Measurements from ENCODE around the gene EXOSC2.

The EXOSC2 gene

GRCh38 chr9:130696139-130696650, 2.6 kb downstream of the EXOSC2 start:
- Mint-ChIP-seq H3K36me3 (ENCODE audit: low read depth) (peaks cover 63% of the 10 kb centered on the region), H3K4me3 (no peak overlapping the region), H3K4me1 (ENCODE audit: low read depth) (peaks cover 30% of the 10 kb centered on the region), H3K27me3 (peaks cover 6% of the 10 kb centered on the region), H3K9me3 (no peaks in the 10 kb centered on the region), H3K27ac (no peak overlapping the region)
- intact Hi-C loops (cut with micrococcal nuclease) = no loop called here

DNA sequence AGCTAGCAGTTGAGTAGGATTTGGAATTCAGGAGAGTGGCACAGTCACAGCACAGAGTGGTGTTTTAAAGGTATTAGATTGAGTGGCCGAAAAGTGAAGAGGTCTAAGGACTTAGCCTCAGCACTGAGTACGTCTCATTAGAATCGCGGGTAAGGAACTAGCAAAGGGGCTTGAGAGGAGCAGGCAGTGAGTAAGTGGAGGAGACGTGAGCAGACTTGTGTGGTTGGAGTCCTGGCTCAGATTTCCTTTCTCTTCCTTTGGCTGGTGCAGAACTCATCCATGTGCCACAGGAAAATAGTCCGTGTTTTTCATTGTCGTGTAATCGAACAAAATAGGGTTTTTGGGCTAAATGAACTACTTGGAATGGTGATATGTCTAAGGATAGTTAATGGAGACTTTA, 3.4 kb downstream of the EXOSC2 start:
- Mint-ChIP-seq H3K27ac (no peak overlapping the region), H3K9me3 (no peaks in the 10 kb centered on the region), H3K27me3 (peaks cover 1% of the 10 kb centered on the region), H3K4me1 (ENCODE audit: low read depth) (peaks cover 38% of the 10 kb centered on the region), H3K4me3 (no peak overlapping the region), H3K36me3 (ENCODE audit: low read depth) (peaks cover 71% of the 10 kb centered on the region)
- intact Hi-C loops (cut with micrococcal nuclease) = no loop called here

GRCh38 chr9:130698514-130698913, 4.9 kb downstream of the EXOSC2 start:
- Mint-ChIP-seq H3K27me3 (no peaks in the 10 kb centered on the region), H3K27ac (no peak overlapping the region), H3K36me3 (ENCODE audit: low read depth) (peaks cover 85% of the 10 kb centered on the region), H3K4me3 (no peak overlapping the region), H3K9me3 (no peaks in the 10 kb centered on the region), H3K4me1 (ENCODE audit: low read depth) (peaks cover 35% of the 10 kb centered on the region)
- intact Hi-C loops (cut with micrococcal nuclease) = no loop called here

- peaks cover 85% of the 10 kb centered on the region for H3K36me3 Mint-ChIP-seq (ENCODE audit: low read depth)
- H3K9me3 Mint-ChIP-seq = no peaks in the 10 kb centered on the region
- H3K4me1 Mint-ChIP-seq (ENCODE audit: low read depth) = peaks cover 35% of the 10 kb centered on the region
- H3K27me3 Mint-ChIP-seq = no peaks in the 10 kb centered on the region
- H3K27ac Mint-ChIP-seq = no peak overlapping the region
- intact Hi-C loops (cut with micrococcal nuclease) = no loop called here
- no peak overlapping the region for H3K4me3 Mint-ChIP-seq
Observed at GRCh38 chr9:130699047-130699446, 5.5 kb downstream of the EXOSC2 start.

DNA sequence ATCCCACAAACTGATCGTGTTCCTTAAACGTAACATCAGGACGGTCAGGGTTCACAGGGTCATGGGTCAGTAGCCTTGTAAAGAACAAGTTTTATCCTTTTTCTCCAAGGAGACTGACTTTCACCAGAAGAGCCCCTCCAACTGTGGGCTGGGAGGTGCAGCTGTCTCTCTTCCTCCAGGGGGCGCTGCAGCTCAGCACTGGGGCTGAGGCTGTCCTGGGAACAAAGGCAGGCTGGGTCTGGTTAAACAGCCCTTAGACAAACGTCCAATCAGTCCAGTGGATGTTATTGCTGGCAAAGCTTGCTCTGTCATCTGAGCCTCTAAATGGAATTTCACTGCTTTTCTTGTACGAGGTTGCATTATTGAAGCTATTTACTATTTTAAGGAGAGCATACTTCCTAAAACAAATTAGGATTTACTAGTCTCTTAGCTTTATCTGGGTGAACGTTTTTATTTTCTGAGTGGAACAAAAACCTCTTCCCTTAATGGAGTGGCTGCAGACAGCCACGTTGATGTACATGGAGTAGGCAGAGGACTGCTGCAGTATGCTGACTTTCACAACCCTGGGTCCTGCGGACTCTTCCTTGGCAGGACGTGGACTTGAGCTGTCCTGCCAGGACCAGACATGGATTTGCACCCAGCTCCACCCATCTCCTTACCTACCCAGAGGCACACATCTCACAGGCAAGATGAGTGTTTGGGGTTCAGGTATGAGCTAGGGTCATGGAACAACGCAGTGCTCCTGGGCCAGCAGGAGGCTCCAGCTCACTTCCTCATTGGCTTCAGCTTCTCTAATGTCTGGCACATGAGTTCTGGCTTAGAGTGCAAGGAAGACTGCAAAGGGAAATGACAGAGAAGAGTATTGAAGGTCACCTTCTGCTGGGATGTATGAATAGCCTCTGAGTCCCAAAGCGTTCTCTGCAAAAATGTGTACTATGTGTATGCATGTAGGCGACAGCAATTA, 7.8 kb downstream of the EXOSC2 start:
- Mint-ChIP-seq H3K27ac (no peak overlapping the region), H3K27me3 (no peaks in the 10 kb centered on the region), H3K4me3 (no peak overlapping the region), H3K4me1 (ENCODE audit: low read depth) (peaks cover 23% of the 10 kb centered on the region), H3K9me3 (no peaks in the 10 kb centered on the region), H3K36me3 (ENCODE audit: low read depth) (peaks cover 91% of the 10 kb centered on the region)
- intact Hi-C loops (cut with micrococcal nuclease) = loop anchor here (1.0 kb wide), 1 partner anchor 162 kb away; no protein-coding TSS in a partner anchor

- Mint-ChIP-seq H3K36me3 (ENCODE audit: low read depth) (peaks cover 73% of the 10 kb centered on the region), H3K27me3 (no peaks in the 10 kb centered on the region), H3K27ac (no peak overlapping the region), H3K9me3 (no peaks in the 10 kb centered on the region), H3K4me1 (ENCODE audit: low read depth) (peaks cover 16% of the 10 kb centered on the region), H3K4me3 (no peak overlapping the region)
- intact Hi-C loops (cut with micrococcal nuclease) = no loop called here
Observed at GRCh38 chr9:130703501-130703900, 9.9 kb downstream of the EXOSC2 start.

DNA sequence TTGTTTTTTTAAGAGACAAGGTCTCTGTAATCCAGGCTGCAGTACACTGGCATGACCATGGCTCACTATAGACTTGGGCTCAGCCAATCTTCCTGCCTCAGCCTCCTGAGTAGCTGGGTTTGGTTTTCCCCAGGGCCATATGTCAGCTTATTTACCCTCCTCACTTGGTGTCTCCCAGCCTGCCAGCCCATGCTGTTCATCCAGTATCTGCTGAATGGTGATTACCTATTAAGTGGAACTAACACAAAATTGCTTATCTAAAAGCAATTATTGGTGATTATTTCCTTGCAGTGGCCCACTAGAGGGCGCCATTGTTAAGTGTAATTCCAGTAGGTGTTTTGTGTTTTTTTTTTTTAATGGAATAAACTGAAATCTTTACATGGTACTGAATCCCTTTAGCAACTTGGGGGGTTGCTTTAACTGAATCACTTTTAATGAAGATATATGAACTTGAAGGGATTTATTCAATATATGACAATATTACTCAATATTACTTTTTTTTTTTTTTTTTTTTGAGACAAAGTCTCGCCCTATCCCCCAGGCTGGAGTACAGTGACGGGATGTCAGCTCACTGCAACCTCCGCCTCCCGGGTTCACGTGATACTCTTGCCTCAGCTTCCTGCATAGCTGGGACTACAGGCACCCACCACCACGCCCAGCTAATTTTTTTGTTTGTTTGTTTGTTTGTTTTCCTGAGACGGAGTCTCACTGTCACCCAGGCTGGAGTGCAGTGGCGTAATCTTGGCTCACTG, 13.8 kb downstream of the EXOSC2 start:
- intact Hi-C loops (cut with micrococcal nuclease) = loop anchor here (2.0 to 5.0 kb wide), 3 partner anchors 155 to 340 kb away; no protein-coding TSS in a partner anchor
- no peak overlapping the region for H3K4me3 Mint-ChIP-seq
- no peak overlapping the region for H3K27ac Mint-ChIP-seq
- H3K9me3 Mint-ChIP-seq = no peaks in the 10 kb centered on the region
- H3K36me3 Mint-ChIP-seq (ENCODE audit: low read depth) = peaks cover 42% of the 10 kb centered on the region
- peaks cover 3% of the 10 kb centered on the region for H3K4me1 Mint-ChIP-seq (ENCODE audit: low read depth)
- H3K27me3 Mint-ChIP-seq = peaks cover 7% of the 10 kb centered on the region

GRCh38 chr9:130710822-130711352, 17.3 kb downstream of the EXOSC2 start:
- no peaks in the 10 kb centered on the region for H3K9me3 Mint-ChIP-seq
- no peak overlapping the region for H3K4me3 Mint-ChIP-seq
- no peak overlapping the region for H3K27ac Mint-ChIP-seq
- peaks cover 7% of the 10 kb centered on the region for H3K27me3 Mint-ChIP-seq
- intact Hi-C loops (cut with micrococcal nuclease) = loop anchor here (5.0 kb wide), 1 partner anchor 286 kb away; no protein-coding TSS in a partner anchor
- peaks cover 17% of the 10 kb centered on the region for H3K36me3 Mint-ChIP-seq (ENCODE audit: low read depth)
- peaks cover 25% of the 10 kb centered on the region for H3K4me1 Mint-ChIP-seq (ENCODE audit: low read depth)

GRCh38 chr9:130711469-130711868, 17.9 kb downstream of the EXOSC2 start:
- no peaks in the 10 kb centered on the region for H3K9me3 Mint-ChIP-seq
- H3K36me3 Mint-ChIP-seq (ENCODE audit: low read depth) = peaks cover 11% of the 10 kb centered on the region
- H3K27me3 Mint-ChIP-seq = peaks cover 7% of the 10 kb centered on the region
- no peak overlapping the region for H3K4me3 Mint-ChIP-seq
- intact Hi-C loops (cut with micrococcal nuclease) = loop anchor here (5.0 kb wide), 1 partner anchor 286 kb away; no protein-coding TSS in a partner anchor
- H3K4me1 Mint-ChIP-seq (ENCODE audit: low read depth) = peaks cover 25% of the 10 kb centered on the region
- H3K27ac Mint-ChIP-seq = no peak overlapping the region

GRCh38 chr9:130712564-130713285, 19.1 kb downstream of the EXOSC2 start:
- H3K27me3 Mint-ChIP-seq = peaks cover 7% of the 10 kb centered on the region
- peak overlapping the region; percentile 97 for H3K27ac Mint-ChIP-seq
- intact Hi-C loops (cut with micrococcal nuclease) = loop anchor here (1.0 to 5.0 kb wide), 2 partner anchors 19 to 285 kb away; partner anchors contain the start of gene EXOSC2
- peaks cover 25% of the 10 kb centered on the region for H3K4me1 Mint-ChIP-seq (ENCODE audit: low read depth)
- H3K36me3 Mint-ChIP-seq (ENCODE audit: low read depth) = peaks cover 9% of the 10 kb centered on the region
- H3K4me3 Mint-ChIP-seq = peak overlapping the region; percentile 96
- H3K9me3 Mint-ChIP-seq = no peaks in the 10 kb centered on the region

- H3K4me1 Mint-ChIP-seq (ENCODE audit: low read depth) = peaks cover 26% of the 10 kb centered on the region
- H3K27ac Mint-ChIP-seq = peak overlapping the region; percentile 97
- H3K27me3 Mint-ChIP-seq = peaks cover 7% of the 10 kb centered on the region
- peaks cover 9% of the 10 kb centered on the region for H3K36me3 Mint-ChIP-seq (ENCODE audit: low read depth)
- peak overlapping the region; percentile 96 for H3K4me3 Mint-ChIP-seq
- intact Hi-C loops (cut with micrococcal nuclease) = loop anchor here (5.0 kb wide), 1 partner anchor 284 kb away; no protein-coding TSS in a partner anchor
- H3K9me3 Mint-ChIP-seq = no peaks in the 10 kb centered on the region
Observed at GRCh38 chr9:130713286-130713960, 19.8 kb downstream of the EXOSC2 start.

GRCh38 chr9:130714586-130715110, 21.1 kb downstream of the EXOSC2 start:
- Mint-ChIP-seq H3K27me3 (peaks cover 7% of the 10 kb centered on the region), H3K4me3 (peak overlapping the region; percentile 96), H3K27ac (peak overlapping the region; percentile 58), H3K9me3 (no peaks in the 10 kb centered on the region), H3K36me3 (ENCODE audit: low read depth) (peaks cover 12% of the 10 kb centered on the region), H3K4me1 (ENCODE audit: low read depth) (peaks cover 34% of the 10 kb centered on the region)
- intact Hi-C loops (cut with micrococcal nuclease) = loop anchor here (5.0 kb wide), 1 partner anchor 283 kb away; no protein-coding TSS in a partner anchor

Data from dendritic cell treated with granulocyte-macrophage colony-stimulating factor and Interleukin-4, amounts not matched to agents 40 ng/mL and 50 ng/mL, for 4 days (primary cell).